GM18499 (cell line): ENCODE results near the gene PILRA.
"Not testable (repeated sequence)": the region's sequence is repeated elsewhere in the genome, so short reads cannot be mapped to it uniquely, and the experiment has no call there.

Experiments used
- ATAC-seq: cut with Tn5 transposase; IDR thresholded peaks from one replicate; pipeline ENCODE4 v1.9.1; 2021; ENCODE audit warnings: moderate number of reproducible peaks; ENCODE audit not compliant: insufficient read depth, unreplicated experiment

The PILRA gene

DNA sequence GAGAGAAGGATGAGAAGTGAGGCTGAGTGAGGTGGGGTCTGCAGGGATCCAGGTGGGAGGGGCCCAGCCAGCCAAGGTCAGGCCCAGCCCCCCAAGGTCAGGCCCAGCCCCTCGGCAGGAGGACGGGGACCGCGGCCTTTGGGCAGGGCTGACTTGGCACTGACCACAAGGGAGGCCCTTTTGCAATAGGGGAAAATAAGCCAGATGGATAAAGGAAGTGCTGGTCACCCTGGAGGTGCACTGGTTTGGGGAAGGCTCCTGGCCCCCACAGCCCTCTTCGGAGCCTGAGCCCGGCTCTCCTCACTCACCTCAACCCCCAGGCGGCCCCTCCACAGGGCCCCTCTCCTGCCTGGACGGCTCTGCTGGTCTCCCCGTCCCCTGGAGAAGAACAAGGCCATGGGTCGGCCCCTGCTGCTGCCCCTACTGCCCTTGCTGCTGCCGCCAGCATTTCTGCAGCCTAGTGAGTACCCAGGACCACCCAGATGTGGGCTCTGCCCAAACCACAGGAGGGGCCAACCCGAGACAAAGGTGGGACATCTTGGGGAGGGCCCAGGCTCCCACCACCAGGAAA is at the start of gene PILRA:
Gene PILRA (plus strand): TSS at position 227 of the 571 bp plus-strand sequence. CDS start 170 bp downstream, at position 397.
- no peak for ATAC-seq

DNA sequence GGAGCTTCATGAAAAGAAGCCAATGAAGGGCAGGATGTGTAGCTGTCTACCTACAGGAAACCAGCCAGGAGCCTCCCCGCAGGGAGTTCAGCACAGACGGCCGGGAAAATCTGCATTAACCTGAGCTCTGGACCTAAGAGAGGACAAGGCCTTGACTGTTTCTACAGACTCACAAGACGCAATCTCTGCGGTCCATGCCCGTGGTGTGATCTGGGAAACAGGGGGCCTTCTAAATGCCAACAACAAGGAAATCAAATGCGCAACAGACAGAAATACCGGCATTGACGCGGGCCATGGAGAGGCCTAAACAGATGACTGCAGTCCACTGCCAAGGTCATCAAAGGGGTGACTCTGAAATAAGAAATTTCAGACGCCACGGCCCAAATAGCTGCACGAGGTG is 49.1 kb upstream of the PILRA start:
- ATAC-seq, result not testable (repeated sequence)

DNA sequence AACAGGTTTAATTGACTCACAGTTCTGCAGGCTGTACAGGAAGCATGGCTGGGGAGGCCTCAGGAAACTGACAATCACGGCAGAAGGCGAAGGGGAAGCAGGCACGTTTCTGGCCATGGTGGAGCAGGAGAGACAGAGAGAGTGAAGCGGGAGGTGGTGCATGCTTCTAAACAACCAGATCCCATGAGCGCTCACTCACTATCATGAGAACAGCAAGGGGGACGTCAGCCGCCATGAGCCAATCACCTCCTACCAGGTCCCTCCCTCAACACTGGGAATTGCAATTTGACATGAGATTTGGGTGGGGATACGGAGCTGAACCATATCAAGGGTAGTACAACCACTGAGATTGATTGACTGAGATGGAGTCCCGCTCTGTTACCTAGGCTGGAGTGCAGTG is 47.6 kb upstream of the PILRA start:
- not testable (repeated sequence) for ATAC-seq

DNA sequence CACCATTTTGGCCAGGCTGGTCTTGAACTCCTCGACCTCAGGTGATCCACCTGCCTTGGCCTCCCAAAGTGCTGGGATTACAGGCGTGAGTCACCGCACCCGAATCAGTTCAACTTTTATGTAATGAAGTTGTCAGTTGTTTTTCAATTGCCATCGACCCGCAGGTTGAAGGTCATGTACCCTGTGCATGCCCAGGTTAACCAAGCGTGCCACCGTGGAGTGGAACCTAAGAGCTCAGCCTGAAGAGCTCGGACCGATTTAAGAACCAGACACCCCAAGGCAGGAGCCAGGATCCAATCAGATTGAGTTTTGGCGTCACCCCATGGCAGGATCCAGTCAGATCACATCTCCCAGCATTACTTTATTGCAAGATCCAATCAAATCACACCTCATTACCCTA is 46.4 kb upstream of the PILRA start:
- ATAC-seq, result not testable (repeated sequence)

DNA sequence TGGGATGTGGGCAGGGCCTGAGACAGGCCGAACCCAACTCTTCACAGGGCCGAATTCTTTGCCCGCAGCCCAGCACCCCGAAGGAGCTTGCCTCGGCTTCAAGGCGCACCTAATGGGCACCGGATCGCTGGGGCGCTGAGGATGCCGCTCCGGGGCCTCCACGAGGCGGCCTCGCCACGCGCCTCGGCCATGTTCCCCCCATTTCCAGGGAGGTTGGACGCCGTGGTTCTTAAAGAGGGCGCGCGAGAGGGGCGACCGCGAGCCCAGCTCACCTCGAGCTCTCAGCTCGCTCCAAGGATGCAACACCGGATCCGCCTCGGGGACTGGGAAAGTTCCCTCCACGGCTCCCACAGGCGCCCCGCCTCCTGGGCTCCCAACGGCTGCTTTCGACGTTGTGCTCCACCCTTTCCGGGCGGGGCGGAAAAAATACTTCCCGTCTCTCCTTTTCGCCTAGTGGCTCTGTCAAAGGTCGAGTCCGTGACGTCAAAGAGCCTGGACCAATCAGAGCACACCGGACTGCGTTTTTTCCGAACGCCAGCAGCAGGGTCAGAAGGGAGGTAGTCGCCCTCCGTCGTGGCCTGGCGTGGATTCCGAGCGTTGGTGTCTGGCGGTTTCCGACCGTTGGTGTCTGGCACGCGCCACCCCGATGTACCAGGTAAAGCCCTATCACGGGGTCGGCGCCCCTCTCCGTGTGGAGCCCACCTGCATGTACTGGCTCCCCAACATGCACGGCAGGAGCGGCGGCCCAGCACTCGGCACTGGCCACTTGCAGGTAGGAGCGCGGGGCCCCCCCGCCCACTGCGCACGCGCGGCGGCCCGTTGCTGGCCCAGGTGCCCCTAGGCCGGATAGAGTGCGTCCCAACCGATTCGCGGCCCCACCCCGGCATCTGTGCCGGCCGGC is 37.5 kb upstream of the PILRA start:
- ATAC-seq, result peak; percentile 82

DNA sequence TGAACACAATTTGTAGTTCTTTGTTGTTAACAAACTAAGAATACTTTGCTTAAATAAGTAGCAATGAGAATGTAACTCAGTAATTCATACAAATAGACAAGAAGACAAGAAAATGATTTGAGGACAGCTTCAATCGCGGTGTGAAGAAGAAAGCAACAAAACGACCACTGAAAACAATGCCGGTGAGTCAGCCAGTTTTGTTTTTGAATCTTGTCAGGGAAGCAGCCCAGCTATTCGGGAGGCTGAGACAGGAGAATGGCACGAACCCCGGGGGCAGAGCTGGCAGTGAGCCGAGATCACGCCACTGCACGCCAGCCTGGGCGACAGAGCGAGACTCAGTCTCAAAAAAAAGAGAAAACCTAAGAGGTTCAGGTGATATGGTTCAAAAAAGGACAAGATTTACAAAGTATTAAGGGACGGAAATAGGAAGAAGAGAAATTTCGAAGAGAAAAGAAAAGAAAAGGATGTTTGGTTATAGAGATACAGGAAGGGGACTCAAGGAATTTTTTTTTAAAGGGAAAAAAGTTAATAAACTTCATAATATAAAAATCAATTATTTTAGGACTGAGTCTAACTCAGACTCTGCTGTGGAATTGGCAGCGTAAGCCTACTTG is 35.1 kb upstream of the PILRA start:
- not testable (repeated sequence) for ATAC-seq

DNA sequence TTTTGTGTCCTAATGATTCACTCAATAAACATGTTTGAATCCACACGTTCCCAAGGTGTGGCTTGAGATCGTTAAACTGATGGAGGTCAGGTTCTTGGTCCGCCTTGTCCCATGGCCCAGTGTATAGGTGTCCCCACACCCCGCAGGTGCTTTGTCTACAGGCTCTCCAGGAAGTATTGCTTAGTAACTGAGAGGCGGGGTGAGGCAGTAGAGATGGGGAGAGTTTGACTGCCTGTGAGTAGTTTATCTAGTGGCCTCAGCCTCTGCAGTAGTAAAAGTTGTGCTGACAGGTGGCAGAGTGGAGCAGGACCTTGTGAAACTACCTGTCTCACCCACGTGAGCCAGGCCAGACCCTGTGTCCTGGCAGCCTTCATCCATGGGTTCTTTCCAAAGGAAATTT is 32.0 kb upstream of the PILRA start:
- not testable (repeated sequence) for ATAC-seq

DNA sequence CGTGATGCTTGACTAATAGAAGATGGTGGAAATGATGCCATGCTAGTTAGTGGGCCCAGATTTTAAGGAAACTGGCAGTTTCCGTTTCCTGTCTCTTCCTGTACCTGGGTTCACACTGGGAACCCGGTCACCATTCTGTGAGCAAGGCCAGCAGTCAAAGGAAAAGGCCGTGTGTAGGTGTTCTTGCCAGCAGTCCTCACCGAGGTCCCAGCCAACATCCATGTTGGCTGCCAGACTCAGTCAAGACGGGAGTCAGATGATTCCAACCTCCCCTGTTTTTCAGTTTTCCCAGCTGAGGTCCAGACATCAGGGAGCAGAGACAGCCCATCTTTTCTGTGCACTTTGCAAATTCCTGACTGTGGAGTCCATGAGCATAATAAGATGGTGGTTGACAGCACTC is 30.5 kb upstream of the PILRA start:
- ATAC-seq, result no peak

DNA sequence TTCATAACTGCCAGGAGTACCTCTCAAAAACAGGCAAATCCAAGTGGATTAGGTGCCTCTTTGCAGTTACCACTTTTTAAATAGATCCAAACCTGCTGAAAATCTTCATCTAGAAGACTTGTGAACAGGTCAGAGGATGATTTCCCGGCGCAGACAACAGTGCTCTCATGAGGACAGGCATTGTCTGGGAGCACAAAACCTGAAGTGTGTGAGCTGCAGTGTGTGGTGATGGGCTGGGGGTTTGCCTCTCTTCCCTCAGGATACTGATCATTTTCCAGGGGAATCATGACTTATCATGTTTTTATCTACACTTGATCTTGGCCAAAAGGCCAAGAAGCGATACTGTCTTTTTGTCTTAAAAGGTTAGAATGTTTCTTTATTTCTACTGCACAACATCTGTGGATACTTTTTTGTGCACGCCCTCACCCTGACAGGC is 29.1 kb upstream of the PILRA start:
- ATAC-seq, result not testable (repeated sequence)

DNA sequence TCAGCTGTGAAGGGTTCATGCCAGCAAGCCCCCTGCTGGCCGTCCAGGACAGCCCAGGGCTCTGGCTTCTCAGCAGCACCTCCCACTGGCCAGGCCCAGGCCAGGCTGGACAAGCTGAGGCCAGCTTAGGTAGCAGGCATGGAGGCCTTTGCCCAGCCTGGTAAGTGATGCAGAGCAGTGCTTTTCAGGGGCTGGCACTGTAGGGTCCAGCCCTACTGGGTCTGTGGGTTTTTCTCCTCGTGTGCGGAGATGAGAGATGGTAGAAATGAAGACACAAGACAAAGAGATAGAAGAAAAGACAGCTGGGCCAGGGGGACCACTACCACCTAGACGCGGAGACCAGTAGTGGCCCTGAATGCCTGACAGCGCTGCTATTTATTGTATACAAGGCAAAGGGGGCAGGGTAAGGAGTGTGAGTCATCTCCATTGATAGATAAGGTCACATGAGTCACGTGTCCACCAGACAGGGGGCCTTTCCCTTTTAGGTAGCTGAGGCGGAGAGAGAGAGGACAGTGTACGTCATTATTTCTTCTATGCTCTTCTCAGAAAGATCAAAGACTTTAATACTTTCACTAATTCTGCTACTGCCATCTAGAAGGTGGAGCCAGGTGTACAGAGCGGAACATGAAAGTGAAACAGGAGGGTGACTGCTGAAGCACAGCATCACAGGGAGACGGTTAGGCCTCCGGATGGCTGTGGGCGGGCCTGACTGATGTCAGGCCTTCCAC is 28.6 kb upstream of the PILRA start:
- not testable (repeated sequence) for ATAC-seq

DNA sequence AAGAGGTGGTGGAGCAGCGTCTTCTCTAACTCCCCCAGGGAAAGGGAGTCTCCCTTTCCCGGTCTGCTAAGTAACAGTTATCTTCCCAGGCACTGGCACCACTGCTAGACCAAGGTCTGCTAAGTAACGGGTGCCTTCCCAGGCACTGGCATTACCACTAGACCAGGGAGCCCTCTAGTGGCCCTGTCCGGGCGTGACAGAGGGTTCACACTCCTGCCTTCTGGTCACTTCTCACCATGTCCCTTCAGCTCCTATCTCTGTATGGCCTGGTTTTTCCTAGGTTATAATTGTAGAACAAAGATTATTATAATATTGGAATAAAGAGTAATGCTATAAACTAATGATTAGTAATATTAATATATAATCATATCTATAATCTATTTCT is 28.0 kb upstream of the PILRA start:
- ATAC-seq, result not testable (repeated sequence)

DNA sequence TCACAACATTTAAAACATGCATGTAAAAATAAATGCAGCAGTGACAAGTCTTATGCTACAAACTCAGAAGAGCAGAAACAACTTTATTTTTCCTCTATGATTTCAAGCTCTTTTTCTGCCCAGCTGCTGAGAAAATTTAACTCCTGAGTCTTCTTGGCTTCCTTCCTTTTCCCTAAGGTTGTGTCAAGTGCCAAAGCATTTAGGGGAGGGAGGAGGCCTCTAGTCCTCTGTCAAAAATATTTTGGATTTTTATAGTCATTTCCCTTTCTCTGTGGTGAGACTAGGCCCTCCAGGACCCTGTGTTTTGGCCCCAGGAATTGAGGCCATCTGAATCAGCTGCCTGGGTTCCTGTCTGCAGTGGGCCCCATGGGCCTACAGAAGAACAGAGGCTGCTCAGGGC is 26.4 kb upstream of the PILRA start:
- ATAC-seq, result no peak

DNA sequence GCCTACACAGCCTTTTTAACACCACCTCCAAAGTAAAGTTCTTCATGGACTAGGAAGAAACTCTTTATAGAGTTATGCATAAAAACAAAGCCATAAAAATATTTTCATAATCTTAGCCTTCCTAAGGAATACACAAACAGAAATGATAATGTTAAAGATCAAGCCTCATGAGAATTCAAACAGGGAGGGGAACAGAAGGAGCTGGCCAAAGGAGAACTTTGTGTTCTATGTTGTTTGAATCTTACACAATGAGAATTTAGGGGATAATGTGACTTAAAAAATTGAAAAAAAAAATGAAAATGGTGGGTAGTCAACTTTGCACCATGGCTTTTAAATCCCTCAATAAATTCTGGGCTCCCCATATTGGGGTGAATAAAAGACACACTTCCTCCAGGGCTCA is 24.5 kb upstream of the PILRA start:
- no peak for ATAC-seq

DNA sequence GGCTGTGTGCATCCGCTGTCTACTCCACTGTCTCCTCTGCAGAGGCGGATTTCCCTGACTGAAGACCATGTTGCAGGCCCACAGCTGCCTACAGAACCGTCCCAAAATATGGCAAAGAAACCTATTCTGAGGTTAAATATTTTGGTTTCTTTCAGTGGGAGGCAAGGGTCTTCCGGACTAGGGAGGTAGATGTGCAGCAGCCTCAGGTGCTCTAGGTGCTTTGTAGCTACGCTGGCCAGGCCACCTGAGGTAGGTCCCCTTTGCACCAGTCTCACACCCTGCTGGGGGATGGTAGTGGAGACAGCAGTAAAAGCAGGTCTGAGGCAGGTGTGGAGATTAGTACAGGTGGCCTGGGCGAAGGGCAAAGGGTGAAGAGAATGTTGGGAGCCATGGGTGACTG is 23.5 kb upstream of the PILRA start:
- ATAC-seq, result no peak

DNA sequence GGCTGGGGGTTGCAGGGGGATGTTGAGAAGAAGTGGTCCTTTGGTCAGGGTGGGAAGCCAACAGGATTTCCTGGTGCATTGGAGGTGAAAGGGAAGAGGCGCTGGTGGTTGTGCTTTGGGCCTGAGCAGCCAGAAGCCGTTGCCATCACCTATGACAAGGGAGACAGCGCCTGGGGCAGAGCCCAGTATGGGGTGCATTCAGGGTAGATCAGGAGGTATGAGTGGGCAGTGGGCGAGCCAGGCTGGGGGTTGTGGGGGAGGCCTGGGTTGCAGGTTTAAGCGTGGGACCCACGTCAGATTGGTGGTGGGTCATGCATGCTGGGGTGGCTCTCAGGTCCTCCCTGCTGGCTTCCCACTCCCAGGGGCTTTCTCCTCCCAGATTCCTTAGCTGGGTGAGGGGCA is 21.6 kb upstream of the PILRA start:
- no peak for ATAC-seq

DNA sequence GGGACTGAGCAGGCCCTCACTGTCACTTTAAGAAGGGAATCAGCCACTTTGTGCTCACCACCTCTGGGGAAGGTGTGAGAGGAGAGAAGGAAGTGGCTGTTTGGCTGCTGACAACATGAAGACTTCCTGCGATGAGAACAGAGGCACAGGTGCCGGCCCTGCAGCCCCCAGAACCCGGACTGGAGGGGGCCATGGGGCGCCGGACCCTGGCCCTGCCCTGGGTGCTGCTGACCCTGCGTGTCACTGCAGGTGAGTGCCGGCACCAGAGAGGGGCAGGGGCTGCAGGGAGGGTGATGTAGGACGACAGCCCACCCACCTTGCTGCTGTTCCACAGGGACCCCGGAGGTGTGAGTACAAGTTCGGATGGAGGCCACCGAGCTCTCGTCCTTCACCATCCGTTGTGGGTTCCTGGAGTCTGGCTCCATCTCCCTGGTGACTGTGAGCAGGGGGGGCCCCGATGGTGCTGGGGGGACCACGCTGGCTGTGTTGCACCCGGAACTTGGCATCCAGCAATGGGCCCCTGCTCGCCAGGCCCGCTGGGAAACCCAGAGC is 21.0 kb upstream of the PILRA start:
- not testable (repeated sequence) for ATAC-seq

DNA sequence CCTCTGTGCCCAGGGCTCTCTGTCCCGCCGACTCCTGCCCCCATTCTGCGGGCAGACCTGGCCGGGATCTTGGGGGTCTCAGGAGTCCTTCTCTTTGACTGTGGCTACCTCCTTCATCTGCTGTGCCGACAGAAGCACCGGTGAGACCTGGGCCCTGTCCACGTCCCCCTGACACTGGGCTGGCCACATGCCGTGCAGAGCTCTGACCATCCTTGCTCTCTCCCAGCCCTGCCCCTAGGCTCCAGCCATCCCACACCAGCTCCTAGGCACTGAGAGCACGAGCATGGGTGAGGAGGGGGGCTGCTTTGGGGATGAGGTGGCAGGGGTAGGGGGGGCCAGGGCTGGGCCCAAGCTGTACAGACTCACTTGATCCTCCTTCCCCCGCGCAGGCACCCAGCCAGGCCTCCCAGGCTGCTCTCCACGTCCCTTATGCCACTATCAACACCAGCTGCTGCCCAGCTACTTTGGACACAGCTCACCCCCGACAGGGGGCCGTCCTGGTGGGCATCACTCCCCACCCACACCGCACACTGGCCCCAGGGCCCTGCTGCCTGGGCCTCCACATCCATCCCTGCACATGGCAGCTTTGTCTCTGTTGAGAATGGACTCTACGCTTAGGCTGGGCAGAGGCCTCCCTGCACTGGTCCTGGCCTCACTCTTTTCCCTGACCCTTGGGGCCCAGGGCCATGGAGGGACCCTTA is 20.2 kb upstream of the PILRA start:
- no peak for ATAC-seq

DNA sequence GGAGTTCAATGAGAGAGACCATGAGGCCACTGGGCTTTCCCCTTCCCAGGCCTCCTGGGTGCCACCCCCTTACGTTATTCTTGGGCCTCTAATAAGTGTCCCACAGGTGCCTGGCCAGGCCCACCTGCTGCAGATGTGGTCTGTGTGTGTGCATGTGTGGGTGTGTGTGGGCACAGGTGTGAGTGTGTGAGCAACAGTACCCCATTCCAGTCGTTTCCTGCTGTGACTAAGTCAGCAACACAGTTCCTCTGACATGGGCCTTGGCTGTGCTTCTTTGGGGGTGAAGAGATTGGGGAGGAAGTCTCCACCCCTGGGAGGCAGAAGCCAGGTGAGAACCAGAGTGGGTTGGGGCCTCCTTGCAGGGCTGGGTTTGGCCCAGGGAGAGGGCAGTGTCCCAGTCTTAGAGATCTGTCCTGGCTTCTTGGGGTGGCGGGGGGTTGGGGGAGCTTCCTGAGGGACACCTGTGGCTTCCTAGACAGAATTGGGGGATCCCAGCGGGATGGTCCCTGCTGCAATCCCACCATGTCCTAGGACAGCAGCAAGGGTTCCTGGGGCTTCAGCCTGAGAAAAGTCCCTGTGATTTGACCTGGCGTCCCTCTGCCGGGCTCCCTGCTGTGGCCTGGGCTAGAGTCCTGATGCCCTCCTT is 19.5 kb upstream of the PILRA start:
- no peak for ATAC-seq

DNA sequence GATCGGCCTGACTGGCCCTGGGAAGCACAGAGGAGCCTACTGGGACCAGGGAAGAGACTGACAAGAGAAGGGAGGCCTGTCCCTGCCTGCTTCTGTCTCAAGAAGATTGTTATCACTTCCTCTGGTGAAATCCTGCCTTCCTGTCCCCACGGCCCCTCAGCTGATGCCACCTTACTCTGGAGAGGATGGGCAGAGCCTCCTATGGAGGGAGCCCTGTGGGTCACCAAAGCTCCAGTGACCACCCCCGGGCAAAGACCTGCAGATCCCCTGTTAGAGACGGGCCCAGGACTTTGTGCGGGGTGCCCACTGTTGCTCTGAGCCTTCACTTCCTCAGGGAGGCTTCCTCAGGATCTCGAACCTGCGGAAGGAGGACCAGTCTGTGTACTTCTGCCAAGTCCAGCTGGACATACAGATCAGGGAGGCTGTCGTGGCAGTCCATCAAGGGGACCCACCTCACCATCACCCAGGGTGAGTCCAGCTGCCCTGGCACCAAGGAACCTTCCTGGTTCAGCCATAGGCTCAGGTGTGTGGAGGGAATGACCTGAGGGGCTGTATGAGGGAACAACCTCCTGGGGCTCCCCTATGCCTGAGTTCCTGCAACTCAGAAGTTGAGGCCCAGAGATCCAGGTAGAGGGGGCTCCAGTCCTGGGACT is 16.7 kb upstream of the PILRA start:
- no peak for ATAC-seq
